Activated CD4-positive, alpha-beta T cell treated with anti-CD3 and anti-CD28 coated beads for 48 hours (primary cell): Measurements from ENCODE around the gene SLX9.
"Not testable (repeated sequence)": the region's sequence is repeated elsewhere in the genome, so short reads cannot be mapped to it uniquely, and the experiment has no call there.

ENCODE experiments used
- DNase-seq: peaks from one replicate; pipeline ENCODE4 v3.0.0-alpha.2; 2020

Gene SLX9

GRCh38 chr21:44903050-44903685 is 36.7 kb upstream of the SLX9 start:
- no peak for DNase-seq

- DNase-seq, result no peak
Measured at GRCh38 chr21:44903689-44904088, 36.1 kb upstream of the SLX9 start.

DNA sequence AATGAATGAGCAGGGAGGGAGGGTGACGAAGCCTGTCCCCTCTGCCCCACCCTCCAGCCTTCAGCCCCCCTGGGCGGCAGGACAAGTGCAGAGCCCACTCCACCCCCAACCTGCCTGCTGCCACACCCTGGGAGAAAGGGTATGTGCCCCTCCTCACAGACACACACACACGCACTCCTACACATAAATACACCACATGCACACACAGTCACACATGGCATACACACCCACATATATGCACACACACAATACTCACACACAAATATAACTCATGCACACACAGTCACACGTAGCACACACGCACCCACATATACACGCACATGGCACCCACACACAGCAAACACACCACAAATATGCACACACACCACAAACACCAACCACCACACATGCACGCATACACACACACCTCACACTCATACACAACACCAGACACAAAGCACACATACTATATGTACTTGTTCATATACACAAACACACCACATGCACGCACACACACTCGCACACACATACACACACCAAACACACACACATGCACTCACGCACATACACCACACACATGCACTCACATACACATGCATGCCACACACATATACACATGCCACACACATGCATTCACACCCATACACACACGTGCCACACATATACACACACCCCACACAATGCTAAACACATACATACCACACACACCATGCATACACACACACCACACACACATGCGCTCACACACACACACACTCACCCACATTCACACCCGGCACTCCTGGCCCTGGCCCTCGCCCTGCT is 35.5 kb upstream of the SLX9 start:
- no peak for DNase-seq

DNA sequence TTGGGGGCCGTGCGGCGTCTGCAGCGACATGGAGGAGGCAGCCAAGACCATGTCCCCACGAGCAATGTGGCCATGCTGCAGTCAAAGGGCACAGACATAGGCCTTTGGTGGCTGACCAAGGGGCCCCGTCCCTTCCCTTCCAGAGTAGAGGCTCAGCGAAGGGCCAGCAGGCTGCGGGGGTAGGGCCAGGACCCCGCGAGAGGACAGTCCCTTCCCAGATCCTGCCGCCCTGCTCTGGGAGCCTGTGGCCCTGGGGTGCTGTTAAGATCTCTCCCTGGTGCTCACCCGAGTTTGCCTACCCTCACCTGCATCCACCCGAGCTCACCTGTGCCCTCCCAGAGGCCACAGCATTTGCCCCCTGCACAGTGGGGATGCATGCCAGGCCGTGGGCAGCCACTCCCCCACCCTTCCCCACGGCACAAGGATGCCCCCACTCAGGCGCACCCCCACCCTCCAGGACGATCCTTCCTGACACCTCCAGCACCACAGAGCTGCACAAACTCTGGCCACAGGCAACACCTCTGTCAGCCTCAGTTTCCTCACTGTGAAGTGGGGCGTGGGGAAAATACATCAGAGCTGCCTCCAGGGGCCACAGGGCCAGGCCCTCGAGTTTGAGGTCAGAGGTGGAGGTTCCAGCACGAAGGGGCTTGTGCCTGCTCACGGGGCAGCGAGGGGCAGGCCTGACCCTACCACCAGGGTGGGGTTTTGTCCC is 34.7 kb upstream of the SLX9 start:
- DNase-seq, result no peak

DNA sequence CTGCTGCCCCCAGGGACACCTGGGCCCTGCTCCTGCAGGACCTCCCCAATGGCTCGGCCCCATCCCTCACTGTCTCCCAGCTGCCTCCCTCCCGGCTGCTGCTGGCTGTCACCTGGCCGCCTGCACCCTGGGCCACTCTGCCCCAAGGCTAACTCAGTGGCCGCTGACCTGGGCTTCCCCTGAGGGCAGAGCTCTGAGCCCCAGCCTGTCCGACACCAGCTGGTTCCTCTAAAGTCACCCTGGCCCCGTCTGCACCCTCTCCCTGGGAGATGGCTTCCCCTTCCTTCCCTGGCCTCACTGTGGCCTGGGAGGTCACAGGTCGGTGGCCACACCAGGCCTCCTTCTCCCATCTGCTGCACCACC is 34.1 kb upstream of the SLX9 start:
- no peak for DNase-seq

DNA sequence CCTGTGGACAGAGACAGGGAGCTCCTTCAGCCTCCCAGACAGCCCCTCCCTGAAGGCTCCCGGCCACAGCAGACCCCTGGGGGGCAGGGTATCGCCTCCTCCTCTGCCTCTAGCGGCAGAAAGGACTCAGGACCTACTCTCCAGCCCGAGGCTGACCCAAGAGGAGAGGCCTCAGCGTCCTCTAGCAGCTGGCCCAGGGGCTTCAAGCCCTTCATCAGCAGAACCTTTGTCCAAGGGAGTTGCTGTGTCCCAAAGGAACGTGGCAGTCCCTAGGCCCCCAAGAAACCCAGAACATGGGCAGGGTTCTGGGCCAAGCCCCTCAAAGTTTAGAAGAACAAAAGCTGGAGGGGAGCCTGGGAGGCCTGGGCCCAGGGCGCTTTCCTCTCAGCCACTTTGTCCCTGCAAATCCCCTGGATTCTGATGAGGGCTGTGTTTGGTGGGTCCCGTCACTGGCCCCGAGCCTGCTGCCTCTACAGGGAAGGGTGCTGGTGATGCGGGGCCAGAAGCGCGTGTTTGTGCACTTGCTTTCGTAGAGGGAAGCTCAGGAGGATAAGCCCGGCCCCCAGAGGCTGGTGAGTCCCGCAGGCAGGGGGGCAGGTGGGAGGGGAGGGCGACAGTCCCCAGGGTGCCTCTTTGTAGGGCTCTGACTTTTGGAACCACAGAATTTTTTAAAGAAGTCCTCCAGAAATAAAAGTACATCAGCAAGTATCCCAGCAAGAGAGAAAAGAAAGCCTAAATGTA is 32.4 kb upstream of the SLX9 start:
- DNase-seq, result no peak

DNA sequence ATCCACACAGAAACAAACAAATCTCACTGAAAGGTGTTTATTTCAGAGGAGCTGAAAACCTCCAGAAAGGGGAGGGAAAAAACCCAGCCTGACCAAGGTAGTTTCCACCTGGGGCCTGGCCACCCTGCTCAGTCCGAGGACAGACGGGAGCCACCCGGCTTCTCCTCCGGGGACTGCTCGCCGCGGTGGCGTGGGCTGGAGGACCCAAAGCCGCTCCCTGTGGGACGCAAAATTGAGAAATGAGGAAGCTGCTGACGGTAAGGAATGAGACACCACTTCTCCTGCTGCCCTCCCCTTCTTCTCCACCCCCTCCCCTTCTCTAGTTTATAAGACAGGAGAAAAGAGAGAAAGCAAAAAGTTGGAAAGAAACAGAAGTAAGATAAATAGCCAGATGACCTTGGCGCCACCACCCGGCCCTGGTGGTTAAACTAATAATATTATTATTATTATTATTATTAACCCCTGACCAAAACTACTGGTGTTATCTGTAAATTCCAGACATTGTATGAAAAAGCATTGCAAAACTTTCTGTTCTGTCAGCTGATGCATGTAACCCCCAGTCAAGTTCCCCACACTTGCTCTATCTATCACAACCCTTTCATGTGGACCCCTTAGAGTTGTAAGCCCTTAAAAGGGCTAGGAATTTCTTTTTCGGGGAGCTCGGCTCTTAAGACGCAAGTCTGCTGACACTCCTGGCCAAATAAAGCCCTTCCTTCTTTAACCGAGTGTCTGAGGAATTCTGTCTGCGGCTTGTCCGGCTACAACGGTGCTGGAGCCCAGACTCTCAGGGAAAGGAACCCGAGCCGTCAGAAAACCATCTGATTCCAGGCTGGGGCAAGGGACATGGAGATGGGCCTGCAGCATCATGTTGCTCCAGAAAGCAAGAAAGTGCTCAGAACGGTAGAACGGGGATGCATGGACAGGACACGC is 31.6 kb upstream of the SLX9 start:
- DNase-seq, result no peak

GRCh38 chr21:44908908-44909307 is 30.9 kb upstream of the SLX9 start:
- no peak for DNase-seq

GRCh38 chr21:44909719-44910118 is 30.1 kb upstream of the SLX9 start:
- DNase-seq, result no peak

DNA sequence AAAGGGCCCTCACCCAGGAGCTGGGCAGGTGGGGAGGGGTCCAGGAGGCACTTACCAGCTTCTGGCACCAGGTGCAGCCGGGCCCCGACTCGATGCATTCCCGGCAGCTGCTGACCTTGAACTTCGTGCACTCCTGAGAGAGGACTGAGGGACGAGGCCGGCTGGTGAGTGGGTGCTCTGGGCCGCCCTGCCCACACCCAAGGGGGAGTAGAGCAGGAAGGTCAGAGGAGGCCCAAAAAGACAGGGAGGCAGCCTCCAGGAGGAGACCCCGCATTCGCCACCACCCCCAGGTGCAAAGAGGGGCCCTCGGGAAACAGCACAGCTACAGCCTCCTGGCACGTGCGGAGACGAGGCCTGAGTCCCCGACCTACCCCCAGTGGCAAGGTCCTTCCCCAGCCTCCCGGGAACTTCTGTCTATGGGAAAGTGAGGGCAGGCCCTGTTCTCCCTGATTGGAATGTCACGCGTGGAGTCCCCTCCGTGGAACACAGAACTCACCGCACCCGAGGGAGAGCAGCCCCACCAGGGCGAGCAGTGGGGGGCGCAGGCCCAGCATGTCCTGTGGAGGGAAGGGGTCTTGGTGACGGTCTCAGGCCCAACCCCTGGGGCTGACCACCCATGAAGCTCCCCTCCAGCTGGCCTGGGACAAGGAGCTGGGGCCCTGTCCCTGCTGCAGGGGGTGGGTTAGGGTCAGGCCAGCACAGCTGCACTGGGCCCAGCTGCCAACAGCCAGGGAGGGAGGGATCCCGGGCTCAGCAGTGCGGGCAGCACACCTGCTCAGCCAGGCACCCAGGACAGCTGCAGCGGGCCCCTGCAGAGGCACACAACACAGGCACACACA is 29.4 kb upstream of the SLX9 start:
- DNase-seq, result no peak

- DNase-seq, result no peak
Measured at GRCh38 chr21:44911068-44911383, 28.8 kb upstream of the SLX9 start.

DNA sequence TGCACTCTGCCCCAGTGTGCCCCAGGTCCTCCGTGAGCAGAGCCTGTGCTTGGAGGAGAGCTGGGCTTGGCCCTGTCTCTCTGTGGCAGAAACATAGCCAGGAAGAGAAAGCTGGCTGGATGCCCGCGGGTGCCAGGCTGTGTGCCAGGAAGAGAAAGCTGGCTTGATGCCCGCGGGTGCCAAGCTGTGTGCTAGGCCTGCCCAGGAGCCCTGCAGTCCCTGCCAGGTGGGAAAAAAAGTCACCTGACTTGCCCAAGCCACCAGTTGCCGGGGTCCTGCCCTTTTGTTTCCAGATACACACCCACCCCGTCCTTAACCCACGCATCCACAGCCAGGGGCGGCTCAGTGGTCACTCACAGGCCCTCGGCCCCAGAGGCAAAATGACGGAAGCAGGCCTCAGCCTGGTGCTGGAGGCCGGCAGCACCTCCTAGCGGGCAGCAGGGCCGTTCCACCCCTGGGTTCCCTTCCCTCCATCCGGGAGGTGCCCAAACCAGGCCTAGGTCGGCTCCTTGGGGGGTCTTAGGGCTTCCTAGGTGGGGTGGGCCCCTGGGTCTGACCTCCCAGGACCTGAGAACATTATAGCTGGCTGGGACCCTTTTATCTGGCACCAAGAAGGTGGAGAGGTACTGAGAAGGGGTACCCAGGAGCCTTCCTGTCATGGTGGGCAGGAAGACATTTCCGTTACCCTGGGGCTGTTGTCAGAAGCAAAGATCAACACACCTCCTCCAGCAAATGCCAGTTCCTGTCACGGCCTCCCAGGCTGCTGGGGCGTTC is 28.3 kb upstream of the SLX9 start:
- peak; percentile 72 for DNase-seq

DNA sequence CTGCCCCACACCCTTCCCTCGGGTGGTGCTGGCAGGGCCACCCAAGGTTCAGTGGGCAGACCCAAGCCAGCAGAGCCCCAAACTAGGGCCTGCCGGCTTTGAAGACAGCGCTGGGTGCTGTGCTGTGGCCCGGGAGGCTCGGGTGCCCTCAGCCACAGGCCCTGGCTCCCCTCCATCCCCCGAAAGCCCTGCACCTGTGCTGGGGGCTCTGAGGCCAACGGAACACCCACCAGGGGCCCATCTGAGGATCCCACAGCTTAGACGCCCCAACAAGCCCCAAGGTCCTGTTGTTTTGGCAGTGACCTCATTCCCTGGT is 27.7 kb upstream of the SLX9 start:
- DNase-seq, result no peak

DNA sequence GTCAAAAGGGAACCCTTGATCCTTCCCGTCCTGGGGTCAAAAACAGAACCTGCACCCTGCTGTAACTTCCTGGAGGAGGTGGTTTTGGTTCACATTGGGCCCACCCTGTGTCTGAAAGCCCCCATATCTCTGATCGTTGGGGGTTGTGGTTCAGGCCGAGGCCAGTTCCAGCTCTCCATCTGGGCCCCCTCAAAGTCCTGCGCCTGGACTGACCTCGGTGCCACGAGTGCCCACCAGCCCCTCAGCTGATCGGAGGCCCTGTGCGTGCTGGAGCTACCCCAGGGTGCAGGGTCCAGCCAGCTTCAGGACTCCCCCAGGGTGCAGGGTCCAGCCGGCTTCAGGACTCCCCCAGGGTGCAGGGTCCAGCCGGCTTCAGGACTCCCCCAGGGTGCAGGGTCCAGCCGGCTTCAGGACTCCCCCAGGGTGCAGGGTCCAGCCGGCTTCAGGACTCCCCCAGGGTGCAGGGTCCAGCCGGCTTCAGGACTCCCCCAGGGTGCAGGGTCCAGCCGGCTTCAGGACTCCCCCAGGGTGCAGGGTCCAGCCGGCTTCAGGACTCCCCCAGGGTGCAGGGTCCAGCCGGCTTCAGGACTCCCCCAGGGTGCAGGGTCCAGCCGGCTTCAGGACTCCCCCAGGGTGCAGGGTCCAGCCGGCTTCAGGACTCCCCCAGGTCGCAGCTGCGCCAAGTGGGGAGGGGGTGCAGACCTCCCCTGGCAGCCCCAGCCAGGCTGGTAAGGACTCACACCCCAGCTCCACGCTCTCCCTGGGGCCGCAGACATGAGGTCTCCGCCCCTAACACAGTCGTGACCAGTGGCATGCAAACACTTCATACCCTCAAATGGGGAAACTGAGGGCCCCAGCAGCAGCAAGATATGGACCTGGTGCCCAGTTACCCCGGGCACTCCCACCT is 27.1 kb upstream of the SLX9 start:
- DNase-seq, result not testable (repeated sequence)

- DNase-seq, result no peak
Measured at GRCh38 chr21:44913425-44914175, 26.2 kb upstream of the SLX9 start.

DNA sequence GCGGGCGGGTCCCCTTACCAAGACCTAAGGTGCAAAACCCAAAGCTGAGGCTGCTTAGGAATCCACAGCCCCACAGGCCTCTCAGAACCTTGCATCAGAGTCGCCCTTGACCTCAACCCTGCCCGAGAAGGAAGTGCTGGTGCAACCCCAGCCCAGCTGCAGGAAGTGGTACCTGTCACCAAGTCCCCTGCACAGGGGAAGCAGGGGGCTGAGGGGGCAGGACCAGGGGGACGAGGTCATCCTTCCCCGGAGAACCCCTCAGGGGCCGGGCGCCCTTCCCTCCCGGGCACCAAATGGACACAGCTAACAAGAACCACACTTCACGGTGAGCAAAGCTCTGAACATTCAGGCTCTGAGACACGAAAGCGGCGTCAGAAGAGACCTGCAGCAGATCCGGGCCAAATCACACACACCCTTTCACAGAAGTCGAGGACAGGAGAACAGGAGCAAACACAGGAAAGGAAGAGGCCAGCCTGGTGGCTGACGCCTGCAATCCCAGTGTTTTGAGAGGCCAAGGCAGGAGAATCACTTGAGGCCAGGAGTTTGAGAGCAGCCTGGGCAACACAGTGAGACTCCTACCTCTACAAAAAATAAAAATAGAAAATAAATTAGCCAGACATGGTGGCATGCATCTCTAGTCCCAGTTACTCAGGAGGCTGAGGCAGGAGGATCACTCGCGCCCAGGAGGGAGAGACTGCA is 25.5 kb upstream of the SLX9 start:
- peak; percentile 65 for DNase-seq

DNA sequence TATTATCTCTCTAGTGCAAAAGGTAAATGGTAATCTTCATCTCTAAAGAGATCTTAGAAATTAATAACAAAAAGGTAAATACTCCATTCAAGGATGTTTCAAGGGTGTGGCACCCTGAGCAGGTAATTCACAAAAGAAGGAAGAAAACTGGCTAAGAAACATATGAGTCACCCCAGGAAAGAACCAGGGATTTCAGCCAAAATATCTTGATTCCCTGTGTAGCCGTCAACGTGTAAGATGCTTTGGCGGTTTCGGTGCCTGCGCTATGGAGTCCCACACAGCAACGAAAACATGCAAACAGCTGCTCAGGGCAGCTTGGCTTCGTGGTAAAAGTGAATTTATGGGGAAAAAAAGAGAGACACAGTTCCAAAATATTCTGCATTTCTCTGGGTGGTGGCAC is 22.9 kb upstream of the SLX9 start:
- DNase-seq, result no peak

- DNase-seq, result no peak
Measured at GRCh38 chr21:44917446-44918106, 22.3 kb upstream of the SLX9 start.
